Measurements from ENCODE around the gene MED28. TPM values are rescaled to one million over a fixed set of nuclear protein-coding genes. Genes with fewer than 3 reads are reported as not detected.

MED28 gene
- polyA plus RNA-seq, 1 donor (not counting 4 experiments of a cell fraction or from before 2014, with no cell fraction given): 22.5 TPM

GRCh38 chr4:17624821-17625220 lies 10.4 kb downstream of the MED28 start:
- H3K4me3 ChIP-seq (ENCODE audit: control insufficient read depth in 2 of 3, extremely low read depth in 1 of 3, insufficient read depth in 2 of 3, low read depth in 1 of 3, low read length in 3 of 3): no peak overlapping the region
- H3K36me3 ChIP-seq (ENCODE audit: control insufficient read depth in 2 of 2, extremely low read depth in 1 of 2, insufficient read depth in 2 of 2, low read length in 2 of 2): peaks cover 34 to 35% of the 10 kb centered on the region in 2 experiments
- H3K9me1 ChIP-seq (ENCODE audit: control insufficient read depth, extremely low read depth, insufficient read depth, low read length): no peaks in the 10 kb centered on the region
- H2AFZ ChIP-seq (ENCODE audit: control insufficient read depth, low read length): no peak overlapping the region
- TF ChIP-seq CTCF (optimal IDR thresholded peaks at IDR 0.05 in 1 of 3, IDR thresholded peaks at IDR 0.05 in 1 of 3, conservative IDR thresholded peaks at IDR 0.05 in 1 of 3; ENCODE audit: extremely low read depth in 1 of 3, insufficient read depth in 2 of 3, low read length in 3 of 3) (no peak), EZH2 (IDR thresholded peaks at IDR 0.05; ENCODE audit: low read length) (no peak)
- H3K79me2 ChIP-seq (ENCODE audit: control insufficient read depth, insufficient read depth, low read length): peaks cover 12% of the 10 kb centered on the region
- DNase-seq (ENCODE audit: low read depth, low spot score): no peak
- no peaks in the 10 kb centered on the region for H4K20me1 ChIP-seq (ENCODE audit: control insufficient read depth, extremely low read depth, insufficient read depth, low read length)
- no peak overlapping the region for H3K27ac ChIP-seq (ENCODE audit: control insufficient read depth, insufficient read depth, low read length)
- no peaks in the 10 kb centered on the region for H3K27me3 ChIP-seq (ENCODE audit: control insufficient read depth, extremely low read depth, insufficient read depth, low read length)
- no peaks in the 10 kb centered on the region for H3K4me1 ChIP-seq (ENCODE audit: control insufficient read depth, extremely low read depth, insufficient read depth, low read length)
- FAIRE-seq: no peak
- no peaks in the 10 kb centered on the region for H3K9me3 ChIP-seq (ENCODE audit: control insufficient read depth, low read depth, low read length)
- dilution Hi-C loops (cut with MboI; ENCODE audit: extremely low pct_ligation_motif_present, low sequenced_read_pairs): no loop called here
- no peak overlapping the region for H3K9ac ChIP-seq (ENCODE audit: control insufficient read depth, extremely low read depth, insufficient read depth, low read length)
- H3K4me2 ChIP-seq (ENCODE audit: control insufficient read depth, extremely low read depth, insufficient read depth, low read depth, low read length): no peak overlapping the region

DNA sequence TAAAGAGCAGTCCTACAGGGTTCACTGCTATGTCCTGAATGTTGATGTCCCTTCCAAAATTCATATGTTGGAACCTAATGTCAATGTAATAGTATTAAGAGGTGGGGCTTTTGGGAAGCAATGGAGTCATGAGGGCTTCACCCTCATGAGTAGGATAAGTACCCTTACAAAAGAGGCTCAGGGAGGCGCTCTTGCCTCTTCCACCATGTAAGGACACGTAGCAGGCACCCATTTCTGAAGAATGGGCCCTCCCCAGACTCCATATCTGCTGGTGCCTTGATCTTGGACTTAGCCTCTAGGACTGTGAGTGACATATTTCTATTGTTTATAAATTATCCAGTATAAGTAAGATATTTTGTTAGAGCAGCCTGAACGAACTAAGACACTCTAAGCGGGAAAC lies 15.8 kb downstream of the MED28 start:
- dilution Hi-C loops (cut with MboI; ENCODE audit: extremely low pct_ligation_motif_present, low sequenced_read_pairs): no loop called here
- Histone ChIP-seq H3K27me3 (ENCODE audit: control insufficient read depth, extremely low read depth, insufficient read depth, low read length) (no peaks in the 10 kb centered on the region), H3K4me1 (ENCODE audit: control insufficient read depth, extremely low read depth, insufficient read depth, low read length) (no peaks in the 10 kb centered on the region), H3K27ac (ENCODE audit: control insufficient read depth, insufficient read depth, low read length) (no peak overlapping the region), H3K79me2 (ENCODE audit: control insufficient read depth, insufficient read depth, low read length) (peaks cover 7% of the 10 kb centered on the region), H3K9ac (ENCODE audit: control insufficient read depth, extremely low read depth, insufficient read depth, low read length) (no peak overlapping the region), H2AFZ (ENCODE audit: control insufficient read depth, low read length) (no peak overlapping the region), H3K4me3 (ENCODE audit: control insufficient read depth in 2 of 3, extremely low read depth in 1 of 3, insufficient read depth in 2 of 3, low read depth in 1 of 3, low read length in 3 of 3) (no peak overlapping the region), H3K9me1 (ENCODE audit: control insufficient read depth, extremely low read depth, insufficient read depth, low read length) (no peaks in the 10 kb centered on the region), H3K9me3 (ENCODE audit: control insufficient read depth, low read depth, low read length) (no peaks in the 10 kb centered on the region), H4K20me1 (ENCODE audit: control insufficient read depth, extremely low read depth, insufficient read depth, low read length) (no peaks in the 10 kb centered on the region), H3K4me2 (ENCODE audit: control insufficient read depth, extremely low read depth, insufficient read depth, low read depth, low read length) (no peak overlapping the region), H3K36me3 (ENCODE audit: control insufficient read depth in 2 of 2, extremely low read depth in 1 of 2, insufficient read depth in 2 of 2, low read length in 2 of 2) (peaks cover 21 to 26% of the 10 kb centered on the region in 2 experiments)
- FAIRE-seq (no peak), DNase-seq (ENCODE audit: low read depth, low spot score) (no peak)
- TF ChIP-seq EZH2 (IDR thresholded peaks at IDR 0.05; ENCODE audit: low read length): no peak
- no peak for TF ChIP-seq CTCF (optimal IDR thresholded peaks at IDR 0.05 in 1 of 3, IDR thresholded peaks at IDR 0.05 in 1 of 3, conservative IDR thresholded peaks at IDR 0.05 in 1 of 3; ENCODE audit: extremely low read depth in 1 of 3, insufficient read depth in 2 of 3, low read length in 3 of 3)

All from keratinocyte (primary cell).